Heart left ventricle (tissue), 16 donors: ENCODE results near the gene LSM4. TPM values are rescaled to one million over a fixed set of nuclear protein-coding genes. Genes with fewer than 3 reads are reported as not detected.

Experiments used
- ATAC-seq, 4 donors: fragments of 200-7000 bp; cut with Tn5 transposase; one replicate each; pipeline ENCODE4 v1.9.1; 2020 to 2022; ENCODE audit warnings: moderate library complexity in 4 of 4, mild to moderate bottlenecking in 3 of 4, moderate number of reproducible peaks in 1 of 4
- DNase-seq, 5 donors: peaks; one replicate each; pipeline ENCODE4 v3.0.0-alpha.2; 2020
- H3K27ac ChIP-seq, 12 donors: fragments of 200-600 bp; sonication (generic) in 4 of 12; one replicate each; pipeline versions ENCODE4 v1.5.0 to v1.8.0; 2016 to 2022; ENCODE audit warnings: mild to moderate bottlenecking in 2 of 12
- H3K27me3 ChIP-seq, 9 donors: fragments of 200-600 bp; sonication (generic) in 2 of 9; one replicate each; pipeline versions ENCODE4 v1.5.1 to v1.8.0; 2016 to 2022; ENCODE audit warnings: mild to moderate bottlenecking in 3 of 9
- H3K36me3 ChIP-seq, 9 donors: fragments of 200-600 bp; sonication (generic) in 2 of 9; one replicate each; pipeline versions ENCODE4 v1.5.0 to v1.8.0; 2018 to 2022; ENCODE audit warnings: mild to moderate bottlenecking in 2 of 9
- H3K4me1 ChIP-seq, 12 donors: fragments of 200-600 bp; sonication (generic) in 4 of 12; one replicate each; pipeline versions ENCODE4 v1.5.0 to v1.8.0; 2016 to 2022; ENCODE audit warnings: mild to moderate bottlenecking in 3 of 12
- H3K4me3 ChIP-seq, 12 donors: fragments of 200-600 bp; sonication (generic) in 4 of 12; one replicate each; pipeline versions ENCODE4 v1.5.0 to v1.8.0; 2017 to 2022; ENCODE audit warnings: mild to moderate bottlenecking in 9 of 12, moderate library complexity in 4 of 12
- H3K9me3 ChIP-seq, 12 donors: fragments of 200-600 bp; sonication (generic) in 4 of 12; one replicate each; pipeline versions ENCODE4 v1.5.0 to v1.8.0; 2016 to 2022; ENCODE audit warnings: mild to moderate bottlenecking in 1 of 12
- POLR2A ChIP-seq, 2 donors: fragments of 450-650 bp; IDR thresholded peaks; one replicate each; pipeline ENCODE4 v1.6.1; 2017; ENCODE audit warnings: antibody characterized with exemption in 2 of 2, mild to moderate bottlenecking in 2 of 2, moderate library complexity in 2 of 2
- WGBS, 4 donors: extraction: QIAGEN DNeasy Blood & Tissue Kit in 2 of 4; methylation state at CpG; one replicate each; pipeline versions ENCODE4 v1.1.5 to v1.1.7; 2013 to 2018; 5-methylcytosine and 5-hydroxymethylcytosine counted together
- intact Hi-C, 10 donors: fragments of 100-400 bp; cut with DNase I; formaldehyde crosslinking; loops; one replicate each; pipeline versions ENCODE4 v1.11.1 to v1.14.2; 2022
- polyA plus RNA-seq, 2 donors: library from polyadenylated mRNA; stranded (reverse); fragments of 200-250 nt; gene quantifications; one replicate each; pipeline ENCODE4 v1.2.3, GENCODE V29; 2013
- total RNA-seq, 9 donors: library from RNA; depleted of rRNA in 2 of 9; stranded (reverse); fragments of >200 nt in 2 of 9; fragmentation: NEBNext Ultra II Directional in 3 of 9; extraction: Animal tissue kit (Norgen Biotek cat#: 25700) in 3 of 9; gene quantifications; one replicate each; pipeline versions ENCODE4 v1.1.0 to v1.2.4, GENCODE V29; 2016 to 2023
- TF ChIP-seq, protein P1 (sequence below), 12 donors: fragments of 200-600 bp; sonication (generic) in 4 of 12; IDR thresholded peaks; one replicate each; pipeline versions ENCODE4 v1.5.0 to v1.8.0; 2018 to 2022; ENCODE audit warnings: antibody characterized with exemption in 12 of 12, mild to moderate bottlenecking in 5 of 12
- donor health status: ischemic (EF 13 %, LVEDD 7.1; RV severe dilation, severe dysfunction).
- donor health status: healthy with polysubstance abuse.
- donor health status: DM: no; HTN: yes; CAD: no.
- donor health status: DM: no; HTN: no; CAD: no.
- donor health status: ischemic (EF 25% LVEDD 6.9; RV normal size, moderate dysfunction).
- donor health status: ischemic (EF 25% LVEDD 5.7; RV mildly dilated, moderate dysfunction).
- donor health status: healthy.
- donor health status: DM: yes; HTN: yes; CAD: no.
- donor health status: ischemic (EF 35%, LVEDD 5.7; RV mildly dilated, moderate dysfunction).
- donor health status: nonischemic (EF 11% LVEDD 7.7; RV severe dilation, severe dysfunction).
- donor health status: DM: yes; HTN: yes; CAD: no.
- donor health status: PGD.
- donor health status: ischemic (EF 29% LVEDD 5.4; RV normal size, mild dysfunction).
- donor health status: nonischemic (EF 23%, LVEDD 6.1; RV moderate dilation, normal function).

The LSM4 gene
- total and polyA plus RNA-seq, 11 donors = 65.8 to 171 (median 104) TPM

DNA sequence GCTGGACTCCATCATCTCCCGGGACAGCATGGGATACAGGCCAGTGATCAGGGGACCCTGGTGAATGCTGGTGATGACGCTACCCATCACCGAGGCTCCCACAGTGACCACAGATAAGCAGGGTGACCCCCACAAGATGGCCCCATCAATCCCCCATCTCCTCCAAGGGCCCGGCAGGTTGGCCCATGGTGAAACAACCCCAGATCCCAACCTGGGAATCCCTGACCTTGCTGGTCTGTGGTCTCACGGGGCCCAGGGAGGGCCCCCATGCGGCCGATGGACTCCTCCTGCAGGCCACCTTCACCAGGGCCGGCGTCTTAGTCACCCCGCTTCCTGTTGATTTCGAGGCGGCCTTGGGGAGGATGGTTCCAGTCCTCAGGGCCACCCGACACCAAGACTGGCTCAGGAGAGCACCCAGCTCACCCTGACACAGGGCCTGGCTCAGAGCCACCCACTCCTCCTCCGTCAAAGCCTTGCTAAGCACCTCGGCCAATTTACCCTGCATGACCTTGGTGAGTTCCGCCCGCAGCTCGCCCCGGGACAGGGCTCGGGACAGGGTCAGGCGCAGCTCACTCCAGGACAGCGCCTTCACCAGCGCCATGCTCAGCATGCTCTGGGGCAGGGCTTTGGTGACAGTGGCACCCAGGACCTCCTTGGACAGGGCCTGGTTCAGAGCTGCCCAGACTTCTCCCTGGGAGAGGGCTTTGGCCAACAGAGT lies 58.6 kb downstream of the LSM4 start:
- peaks cover 0 to 56% (median 33%) of the 10 kb centered on the region in 9 donors for H3K36me3 ChIP-seq
- intact Hi-C loops = loop anchor here in 1 of 10 donors (5.0 kb wide), 1 partner anchor 138 kb away; no protein-coding TSS in a partner anchor
- DNase-seq = no peak
- TF ChIP-seq, protein P1, sequence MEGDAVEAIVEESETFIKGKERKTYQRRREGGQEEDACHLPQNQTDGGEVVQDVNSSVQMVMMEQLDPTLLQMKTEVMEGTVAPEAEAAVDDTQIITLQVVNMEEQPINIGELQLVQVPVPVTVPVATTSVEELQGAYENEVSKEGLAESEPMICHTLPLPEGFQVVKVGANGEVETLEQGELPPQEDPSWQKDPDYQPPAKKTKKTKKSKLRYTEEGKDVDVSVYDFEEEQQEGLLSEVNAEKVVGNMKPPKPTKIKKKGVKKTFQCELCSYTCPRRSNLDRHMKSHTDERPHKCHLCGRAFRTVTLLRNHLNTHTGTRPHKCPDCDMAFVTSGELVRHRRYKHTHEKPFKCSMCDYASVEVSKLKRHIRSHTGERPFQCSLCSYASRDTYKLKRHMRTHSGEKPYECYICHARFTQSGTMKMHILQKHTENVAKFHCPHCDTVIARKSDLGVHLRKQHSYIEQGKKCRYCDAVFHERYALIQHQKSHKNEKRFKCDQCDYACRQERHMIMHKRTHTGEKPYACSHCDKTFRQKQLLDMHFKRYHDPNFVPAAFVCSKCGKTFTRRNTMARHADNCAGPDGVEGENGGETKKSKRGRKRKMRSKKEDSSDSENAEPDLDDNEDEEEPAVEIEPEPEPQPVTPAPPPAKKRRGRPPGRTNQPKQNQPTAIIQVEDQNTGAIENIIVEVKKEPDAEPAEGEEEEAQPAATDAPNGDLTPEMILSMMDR (IDR thresholded peaks at IDR 0.05) = no peak
- no peak for TF ChIP-seq POLR2A (IDR thresholded peaks at IDR 0.05)
- no peaks in the 10 kb centered on the region for H3K27me3 ChIP-seq
- ATAC-seq = peak in 1 of 4 donors; percentile 23
- H3K27ac ChIP-seq = no peak overlapping the region
- no peaks in the 10 kb centered on the region for H3K9me3 ChIP-seq
- H3K4me1 ChIP-seq = no peaks in the 10 kb centered on the region
- 84 to 91% (median 89%) methylated on average over 13 to 23 of the region's 23 CpGs for WGBS, 4 donors
- H3K4me3 ChIP-seq = no peak overlapping the region

DNA sequence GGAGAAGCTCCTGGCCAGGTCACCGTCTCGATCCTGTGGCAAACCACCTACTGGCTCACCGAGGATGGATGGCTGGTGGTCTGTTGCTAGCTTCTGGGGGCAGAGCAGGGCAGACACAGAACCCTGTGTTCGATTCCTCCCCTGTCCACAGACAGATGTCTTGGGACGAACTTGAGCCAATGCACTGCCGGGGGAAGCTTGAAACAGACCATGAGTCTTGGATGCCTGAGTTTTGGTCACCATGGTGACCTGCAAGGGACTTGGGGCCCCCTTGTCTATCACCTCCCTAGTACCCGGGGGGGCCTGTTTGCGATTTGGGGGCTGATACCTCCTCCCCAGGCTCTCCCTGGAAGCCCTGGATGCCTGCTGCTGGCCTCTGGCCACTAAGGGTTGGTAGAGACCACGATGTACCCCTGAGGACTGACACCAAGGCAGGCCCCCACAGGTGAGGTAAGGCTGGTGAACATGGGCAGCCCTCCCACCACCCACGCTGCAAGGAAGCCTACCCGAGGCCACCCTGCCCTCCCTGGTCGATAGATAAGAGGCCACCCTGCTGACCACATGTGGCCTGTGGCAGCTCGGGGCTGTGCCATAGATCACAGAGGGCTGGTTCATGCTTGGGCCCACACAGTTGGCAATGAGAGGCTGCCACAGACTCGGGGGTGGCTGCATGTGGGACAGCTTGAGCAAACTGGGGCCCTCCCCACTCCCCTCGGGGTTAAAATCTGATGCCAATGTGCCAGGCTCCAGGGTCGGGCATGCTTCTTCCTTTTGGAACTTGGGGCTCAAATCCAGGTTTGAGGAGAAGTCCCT lies 59.3 kb downstream of the LSM4 start:
- no peak for DNase-seq
- H3K27me3 ChIP-seq = no peaks in the 10 kb centered on the region
- H3K36me3 ChIP-seq = peaks cover 0 to 48% (median 33%) of the 10 kb centered on the region in 9 donors
- intact Hi-C loops = loop anchor here in 1 of 10 donors (5.0 kb wide), 1 partner anchor 139 kb away; no protein-coding TSS in a partner anchor
- WGBS, 4 donors = 80 to 87% (median 87%) methylated on average over 6 to 16 of the region's 16 CpGs
- ATAC-seq = no peak
- no peak overlapping the region for H3K27ac ChIP-seq
- H3K4me1 ChIP-seq = no peaks in the 10 kb centered on the region
- H3K9me3 ChIP-seq = no peaks in the 10 kb centered on the region
- no peak for TF ChIP-seq POLR2A (IDR thresholded peaks at IDR 0.05)
- TF ChIP-seq, protein P1 (IDR thresholded peaks at IDR 0.05) = no peak
- no peak overlapping the region for H3K4me3 ChIP-seq

DNA sequence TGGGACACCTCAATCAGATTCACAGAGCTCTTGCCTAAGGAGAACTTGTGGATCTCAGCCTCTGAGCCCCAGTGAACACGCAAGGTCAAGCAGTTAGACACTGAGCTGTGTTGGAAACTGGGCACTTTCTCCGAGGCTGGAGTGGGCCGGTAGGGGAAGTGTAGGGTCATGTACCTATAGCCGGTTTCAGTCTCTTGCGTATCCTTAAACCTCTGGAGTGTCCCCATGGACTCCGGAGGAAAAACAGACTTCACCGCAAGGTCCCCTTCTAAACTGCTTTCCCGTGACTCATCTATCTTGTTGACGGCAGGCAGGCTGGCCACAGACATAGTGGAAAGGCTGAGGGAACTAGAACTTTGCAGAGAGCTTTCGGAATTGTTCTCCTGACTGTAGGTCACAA lies 60.0 kb downstream of the LSM4 start:
- 93 to 97% (median 94%) methylated on average over 10 of the region's 10 CpGs for WGBS, 4 donors
- no peak overlapping the region for H3K27ac ChIP-seq
- ATAC-seq = no peak
- no peaks in the 10 kb centered on the region for H3K9me3 ChIP-seq
- no peak overlapping the region for H3K4me3 ChIP-seq
- DNase-seq = no peak
- TF ChIP-seq, protein P1 (IDR thresholded peaks at IDR 0.05) = no peak
- TF ChIP-seq POLR2A (IDR thresholded peaks at IDR 0.05) = no peak
- intact Hi-C loops = loop anchor here in 1 of 10 donors (5.0 kb wide), 1 partner anchor 139 kb away; no protein-coding TSS in a partner anchor
- peaks cover 0 to 44% (median 32%) of the 10 kb centered on the region in 9 donors for H3K36me3 ChIP-seq
- no peaks in the 10 kb centered on the region for H3K27me3 ChIP-seq
- H3K4me1 ChIP-seq = no peaks in the 10 kb centered on the region

DNA sequence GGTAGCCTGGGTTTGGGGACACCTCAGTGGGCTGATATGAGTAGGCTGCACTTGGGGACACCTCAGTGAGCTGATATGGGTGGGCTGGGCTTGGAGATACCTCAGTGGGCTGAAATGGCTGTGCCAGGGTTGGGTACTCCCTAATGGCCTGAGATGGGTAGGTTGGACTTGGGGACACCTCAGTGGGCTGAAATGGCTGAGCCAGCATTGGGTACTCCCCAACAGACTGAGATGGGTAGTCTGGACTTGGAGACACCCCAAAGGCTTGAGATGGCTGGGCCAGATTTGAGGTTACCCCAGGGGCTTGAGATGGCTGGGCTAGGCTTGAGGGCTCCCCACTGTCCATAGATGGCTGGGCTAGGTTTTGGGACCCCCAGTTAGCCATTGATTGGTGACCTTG lies 60.7 kb downstream of the LSM4 start:
- DNase-seq = no peak
- H3K36me3 ChIP-seq = peaks cover 0 to 40% (median 25%) of the 10 kb centered on the region in 9 donors

More for the DNA sequence above, 60.7 kb downstream of the LSM4 start:
- no peak for ATAC-seq
- no peak overlapping the region for H3K4me3 ChIP-seq
- no peak for TF ChIP-seq POLR2A (IDR thresholded peaks at IDR 0.05)
- TF ChIP-seq, protein P1 (IDR thresholded peaks at IDR 0.05) = no peak
- H3K27ac ChIP-seq = no peak overlapping the region
- no peaks in the 10 kb centered on the region for H3K27me3 ChIP-seq
- H3K9me3 ChIP-seq = no peaks in the 10 kb centered on the region
- H3K4me1 ChIP-seq = no peaks in the 10 kb centered on the region
- intact Hi-C loops = loop anchor here in 1 of 10 donors (5.0 kb wide), 1 partner anchor 140 kb away; no protein-coding TSS in a partner anchor
